GM21515 (cell line): ENCODE data around the gene CYB5R2.

Experiments used
- ATAC-seq: cut with Tn5 transposase; IDR thresholded peaks from one replicate; pipeline ENCODE4 v1.9.1; 2021; ENCODE audit not compliant: unreplicated experiment

Gene CYB5R2

GRCh38 chr11:7638710-7639642 is 34.3 kb downstream of the CYB5R2 start:
- ATAC-seq, result peak; percentile 68

- ATAC-seq, result no peak
Measured at GRCh38 chr11:7637447-7638157, 35.7 kb downstream of the CYB5R2 start.

- ATAC-seq, result no peak
Measured at GRCh38 chr11:7636350-7636749, 37.0 kb downstream of the CYB5R2 start.

- no peak for ATAC-seq
Measured at GRCh38 chr11:7635708-7636107, 37.6 kb downstream of the CYB5R2 start.

GRCh38 chr11:7635137-7635536 is 38.2 kb downstream of the CYB5R2 start:
- ATAC-seq, result no peak

- no peak for ATAC-seq
Measured at GRCh38 chr11:7632211-7632610, 41.1 kb downstream of the CYB5R2 start.

- ATAC-seq, result no peak
Measured at GRCh38 chr11:7630002-7630401, 43.3 kb downstream of the CYB5R2 start.

GRCh38 chr11:7628660-7629059 is 44.6 kb downstream of the CYB5R2 start:
- no peak for ATAC-seq

- no peak for ATAC-seq
Measured at GRCh38 chr11:7622721-7623120, 50.6 kb downstream of the CYB5R2 start.

- ATAC-seq, result no peak
Measured at GRCh38 chr11:7621554-7621953, 51.7 kb downstream of the CYB5R2 start.

- ATAC-seq, result no peak
Measured at GRCh38 chr11:7621090-7621489, 52.2 kb downstream of the CYB5R2 start.

- no peak for ATAC-seq
Measured at GRCh38 chr11:7619322-7619721, 54.0 kb downstream of the CYB5R2 start.

- no peak for ATAC-seq
Measured at GRCh38 chr11:7617032-7617431, 56.3 kb downstream of the CYB5R2 start.
